Melanocyte of skin (primary cell): Measurements from ENCODE around the gene PTPN12. TPM values are rescaled to one million over a fixed set of nuclear protein-coding genes. Genes with fewer than 3 reads are reported as not detected.

ENCODE experiments used
- total RNA-seq, 2 donors: library from RNA; depleted of rRNA; stranded (reverse); fragments of >200 nt; gene quantifications; 2 replicates each; pipeline ENCODE4 v1.2.3, GENCODE V29; 2012

The PTPN12 gene
- 10 to 100 TPM; 35.8 to 48.6 TPM for total RNA-seq

DNA sequence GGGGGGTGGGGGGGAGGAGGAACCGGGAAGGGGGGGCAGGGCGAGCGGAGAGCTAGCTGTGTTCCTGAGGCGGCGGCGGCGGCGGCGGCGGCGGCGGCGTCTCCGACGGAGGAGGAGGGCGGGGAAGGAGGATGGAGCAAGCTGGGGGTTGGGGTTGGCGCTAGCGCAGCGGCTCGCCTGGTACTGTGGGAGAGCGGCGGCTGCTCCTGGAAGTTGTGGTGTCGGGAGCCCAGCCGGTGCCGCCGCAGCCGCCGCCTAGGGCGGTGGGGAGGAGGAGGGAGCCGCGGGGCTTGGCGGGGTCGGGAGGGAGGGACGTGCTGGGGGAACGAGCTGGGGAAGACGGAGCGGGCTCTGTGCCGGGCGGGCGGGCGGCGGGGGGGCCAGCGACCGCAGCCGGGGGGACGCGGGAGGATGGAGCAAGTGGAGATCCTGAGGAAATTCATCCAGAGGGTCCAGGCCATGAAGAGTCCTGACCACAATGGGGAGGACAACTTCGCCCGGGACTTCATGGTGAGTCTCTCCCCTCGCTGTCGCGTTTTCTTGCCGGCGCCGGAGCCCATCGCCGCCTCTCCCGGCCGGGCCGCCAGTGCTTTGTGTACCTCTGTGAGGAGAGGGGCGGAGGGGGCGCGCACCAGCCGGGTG is at the start of gene PTPN12:
Gene PTPN12, plus strand, starts transcription at position 160 of the 642 bp plus-strand sequence. Its CDS starts 252 bp downstream, at position 412.

Other genes with a start within 250 kb of the PTPN12 start
- 1 to 10 TPM; 6.3 to 7.2 TPM for gene GSAP, start 120.9 kb upstream of the PTPN12 start, total RNA-seq
- gene RSBN1L, start 159.2 kb downstream of the PTPN12 start, total RNA-seq: 10 to 100 TPM; 16.2 to 24.0 TPM